GM21528 (cell line): ENCODE measurements around the gene SOX13.
"Not testable (repeated sequence)": the region's sequence is repeated elsewhere in the genome, so short reads cannot be mapped to it uniquely, and the experiment has no call there.

Experiments used
- ATAC-seq: cut with Tn5 transposase; IDR thresholded peaks from one replicate; pipeline ENCODE4 v1.9.1; 2021; ENCODE audit warnings: mild to moderate bottlenecking, moderate library complexity; ENCODE audit not compliant: unreplicated experiment, low FRiP score

SOX13 gene

GRCh38 chr1:204084247-204084772, 11.4 kb downstream of the SOX13 start:
- no peak for ATAC-seq

GRCh38 chr1:204085876-204086275, 13.0 kb downstream of the SOX13 start:
- ATAC-seq = no peak

- ATAC-seq = no peak
Measured at GRCh38 chr1:204087181-204087892, 14.4 kb downstream of the SOX13 start.

GRCh38 chr1:204087893-204088528, 15.1 kb downstream of the SOX13 start:
- no peak for ATAC-seq

DNA sequence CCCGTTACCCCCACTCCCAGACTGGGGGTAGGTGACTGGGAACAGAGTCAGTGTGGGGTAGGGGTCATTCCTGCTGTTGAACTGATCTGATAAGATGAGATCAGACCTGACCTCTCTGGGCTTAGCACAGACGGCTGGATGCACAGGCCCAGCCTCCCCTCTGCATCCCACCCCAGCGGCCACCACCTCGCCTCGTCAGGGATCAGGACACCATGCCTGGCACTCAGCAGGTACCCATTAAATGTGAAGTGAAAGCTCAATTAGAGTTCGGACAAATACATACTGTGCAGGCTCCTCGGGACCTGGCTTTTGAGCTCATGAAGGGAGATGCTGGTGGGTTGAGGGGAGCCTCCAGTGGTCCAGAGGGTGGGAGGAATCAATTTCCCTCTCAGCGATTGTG, 15.7 kb downstream of the SOX13 start:
- no peak for ATAC-seq

GRCh38 chr1:204089044-204089751, 16.3 kb downstream of the SOX13 start:
- ATAC-seq = no peak

DNA sequence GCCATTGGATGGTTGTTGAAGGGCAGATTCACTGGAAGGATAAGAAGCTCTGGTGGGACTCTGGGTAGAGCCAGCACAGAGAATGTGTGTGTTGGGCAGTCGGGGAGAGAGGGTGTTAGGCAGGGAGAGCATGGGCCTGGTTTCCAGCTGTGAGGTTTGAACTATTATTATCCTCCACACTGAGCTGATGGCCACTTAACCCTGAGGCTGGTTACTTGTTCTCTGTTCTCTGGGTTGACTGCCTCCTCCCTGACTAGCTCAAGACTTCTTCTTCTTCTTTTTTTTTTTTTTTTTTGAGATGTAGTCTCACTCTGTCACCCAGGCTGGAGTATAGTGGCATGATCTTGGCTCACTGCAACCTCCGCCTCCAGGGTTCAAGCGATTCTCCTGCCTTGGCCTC, 17.2 kb downstream of the SOX13 start:
- not testable (repeated sequence) for ATAC-seq

DNA sequence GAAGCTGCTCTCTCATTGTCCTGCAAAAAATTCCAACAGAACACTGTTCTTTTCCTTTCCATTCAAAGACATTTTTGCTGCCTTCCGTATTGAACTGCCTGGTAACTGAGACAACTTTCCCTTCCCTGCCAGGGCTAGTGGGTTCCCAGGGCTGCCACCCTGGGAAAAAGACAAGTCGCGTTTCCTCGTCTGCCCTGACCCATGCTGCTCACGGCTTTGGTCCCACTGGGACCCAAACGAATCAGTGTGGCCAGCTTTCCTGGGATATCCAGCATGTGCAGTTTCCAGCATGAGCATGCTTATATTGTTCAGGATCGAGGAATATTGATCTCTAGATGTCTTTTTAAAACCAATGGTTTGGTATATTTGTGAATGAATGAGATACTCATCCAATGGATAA, 18.2 kb downstream of the SOX13 start:
- ATAC-seq = no peak

DNA sequence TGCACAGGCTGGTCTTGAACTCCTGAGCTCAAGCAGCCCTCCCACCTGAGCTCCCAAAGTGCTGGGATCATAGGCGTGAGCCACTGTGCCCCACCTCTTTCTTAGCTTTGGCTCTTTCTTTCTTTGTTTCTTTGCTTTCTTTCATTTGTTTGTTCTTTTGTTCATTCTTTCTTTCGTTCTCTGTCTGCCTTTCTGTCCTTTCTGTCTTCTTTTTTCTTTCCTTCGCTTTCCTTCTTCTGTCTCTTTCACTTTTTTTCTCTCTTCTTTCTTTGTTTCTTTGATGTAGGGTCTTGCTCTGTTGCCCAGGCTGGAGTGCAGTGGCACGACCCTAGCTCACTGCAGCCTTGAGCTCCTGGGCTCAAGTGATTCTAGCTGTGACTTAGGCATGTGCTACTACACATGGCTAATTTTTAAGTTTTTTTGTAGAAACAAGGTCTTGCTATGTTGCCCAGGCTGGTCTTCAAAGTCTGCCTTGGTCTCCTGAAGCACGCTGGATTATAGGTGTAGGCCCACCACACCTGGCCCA, 18.9 kb downstream of the SOX13 start:
- ATAC-seq = no peak

GRCh38 chr1:204092632-204093420, 19.9 kb downstream of the SOX13 start:
- no peak for ATAC-seq

DNA sequence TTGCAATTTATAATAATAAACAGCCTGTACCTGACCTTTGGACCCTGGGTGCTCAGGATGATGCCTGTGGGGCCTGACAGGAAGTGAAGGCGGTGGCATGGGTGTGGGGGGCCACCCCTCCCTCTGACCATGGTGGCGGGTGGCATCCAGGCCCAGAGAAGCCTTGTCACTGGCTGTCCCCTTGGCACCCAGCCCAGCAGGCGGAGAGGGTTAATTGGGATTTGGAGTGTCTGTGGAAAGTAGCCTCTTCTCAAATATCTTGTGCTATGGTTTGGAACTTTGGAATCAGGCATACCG, 20.5 kb downstream of the SOX13 start:
- ATAC-seq = no peak

- no peak for ATAC-seq
Measured at GRCh38 chr1:204093781-204094180, 20.9 kb downstream of the SOX13 start.

- ATAC-seq = no peak
Measured at GRCh38 chr1:204094313-204094729, 21.4 kb downstream of the SOX13 start.

- ATAC-seq = no peak
Measured at GRCh38 chr1:204094856-204095634, 22.1 kb downstream of the SOX13 start.

GRCh38 chr1:204096931-204097330, 24.0 kb downstream of the SOX13 start:
- no peak for ATAC-seq

DNA sequence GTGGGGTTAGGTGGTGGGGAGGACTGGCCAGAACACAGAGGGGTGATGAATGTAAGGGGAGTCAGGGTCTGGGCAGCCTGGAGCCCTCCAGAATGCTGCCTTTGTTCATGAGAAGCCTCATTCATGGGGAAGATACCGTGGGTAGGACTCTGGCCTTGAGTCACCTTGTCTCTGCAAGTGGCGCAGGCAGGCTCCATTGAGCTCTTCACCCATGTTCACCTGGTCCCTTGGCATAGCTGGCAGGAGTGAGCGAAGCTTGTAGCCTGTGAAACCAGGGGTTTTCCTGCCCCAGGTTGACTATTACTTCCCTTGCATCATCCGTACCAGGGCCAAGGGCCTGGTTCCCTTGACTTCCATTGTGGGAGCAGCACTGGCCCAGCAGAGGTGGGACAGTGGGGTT, 25.8 kb downstream of the SOX13 start:
- ATAC-seq = no peak

DNA sequence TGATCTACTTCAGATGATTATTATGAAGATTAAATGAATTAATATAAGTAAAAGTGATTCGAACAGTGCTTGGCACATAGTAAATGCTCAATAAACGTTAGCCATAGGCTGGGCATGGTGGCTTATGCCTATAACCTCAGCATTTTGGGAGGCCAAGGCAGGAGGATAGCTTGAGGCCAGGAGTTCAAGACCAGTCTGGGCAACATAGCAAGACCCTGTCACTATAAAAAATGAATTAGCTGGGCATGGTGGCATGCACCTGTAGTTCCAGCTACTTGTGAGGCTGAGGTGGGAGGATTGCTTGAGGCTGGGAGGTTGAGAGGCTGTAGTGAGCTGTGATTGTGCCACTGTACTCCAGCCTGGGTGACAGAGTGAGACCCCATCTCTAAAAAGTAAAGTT, 26.8 kb downstream of the SOX13 start:
- not testable (repeated sequence) for ATAC-seq

- ATAC-seq = no peak
Measured at GRCh38 chr1:204102029-204102611, 29.2 kb downstream of the SOX13 start.

- no peak for ATAC-seq
Measured at GRCh38 chr1:204102739-204103430, 30.0 kb downstream of the SOX13 start.
